SK-N-SH (cell line): Measurements from ENCODE around the gene GGCT. TPM values are rescaled to one million over a fixed set of nuclear protein-coding genes. Genes with fewer than 3 reads are reported as not detected.
"Not testable (repeated sequence)": the region's sequence is repeated elsewhere in the genome, so short reads cannot be mapped to it uniquely, and the experiment has no call there.

Source experiments
- CTCF ChIA-PET: fragments of 300-600, 350-600 bp; formaldehyde crosslinking; extraction: SDS; loops from one replicate; lab custom pipeline; 2021; lab: Yijun Ruan, JAX
- POLR2A ChIA-PET: fragments of 350-600 bp; sonication (Branson Sonifier 250); formaldehyde crosslinking; extraction: SDS; loops from one replicate; lab custom pipeline; 2020; ENCODE audit warnings: antibody characterized with exemption, inconsistent platforms; lab: Yijun Ruan, JAX
- DNase-seq: peaks from one replicate; pipeline ENCODE4 v3.0.0; 2012
- H2AFZ ChIP-seq: fragments of 200-600 bp; sonication (generic); 2 replicates; pipeline ENCODE4 v1.8.1; 2016; ENCODE audit warnings: antibody characterized with exemption, mild to moderate bottlenecking, low read depth
- H3F3A ChIP-seq: fragments of 200-600 bp; sonication (generic); replicated peaks from 2 replicates; pipeline ENCODE3; 2016; ENCODE audit warnings: antibody characterized with exemption, mild to moderate bottlenecking; ENCODE audit not compliant: insufficient read depth
- H3K27ac ChIP-seq, 2 experiments: fragments of 200-500 bp in 1 of 2; fragments of 200-600 bp in 1 of 2; sonication (Bioruptor generic) in 1 of 2; sonication (generic), shearing (Covaris generic) in 1 of 2; 2 replicates each; pipeline versions ENCODE4 v1.5.1 to v1.6.1; 2014 to 2016; ENCODE audit warnings: low read depth in 2 of 2, inconsistent platforms in 1 of 2, low read length in 1 of 2, mild to moderate bottlenecking in 1 of 2, mixed read lengths in 1 of 2
- H3K27me3 ChIP-seq: fragments of 200-600 bp; sonication (generic), shearing (Covaris generic); 2 replicates; pipeline ENCODE4 v1.6.1; 2016; ENCODE audit warnings: mixed run types; ENCODE audit not compliant: insufficient read depth
- H3K36me3 ChIP-seq, 2 experiments: fragments of 200-500 bp in 1 of 2; fragments of 200-600 bp in 1 of 2; sonication (Bioruptor generic) in 1 of 2; sonication (generic) in 1 of 2; replicated peaks in 1 of 2; 2 replicates each; pipeline versions ENCODE3 to v1.5.1; 2014 to 2016; ENCODE audit warnings: low read length in 1 of 2, mild to moderate bottlenecking in 1 of 2; ENCODE audit not compliant: insufficient read depth in 2 of 2, control insufficient read depth in 1 of 2
- H3K4me1 ChIP-seq, 2 experiments: fragments of 200-500 bp in 1 of 2; fragments of 200-600 bp in 1 of 2; sonication (Bioruptor generic) in 1 of 2; sonication (generic), shearing (Covaris generic) in 1 of 2; 2 replicates each; pipeline versions ENCODE4 v1.5.1 to v1.6.1; 2014 to 2016; ENCODE audit warnings: low read depth in 1 of 2, low read length in 1 of 2, mixed run types in 1 of 2; ENCODE audit not compliant: insufficient read depth in 2 of 2, control insufficient read depth in 1 of 2
- H3K4me2 ChIP-seq: fragments of 200-600 bp; sonication (generic), shearing (Covaris generic); 2 replicates; pipeline ENCODE4 v1.6.1; 2017; ENCODE audit warnings: mixed run types
- H3K4me3 ChIP-seq, 2 experiments: fragments of 200-500 bp in 1 of 2; fragments of 200-600 bp in 1 of 2; sonication (Bioruptor generic) in 1 of 2; sonication (generic), shearing (Covaris generic) in 1 of 2; 2 replicates each; pipeline versions ENCODE4 v1.5.1 to v1.8.1; 2014 to 2016; ENCODE audit warnings: low read depth in 2 of 2, inconsistent platforms in 1 of 2, low read length in 1 of 2, mild to moderate bottlenecking in 1 of 2, mixed read lengths in 1 of 2, moderate library complexity in 1 of 2
- H3K79me2 ChIP-seq: fragments of 200-600 bp; sonication (generic); 2 replicates; pipeline ENCODE4 v1.8.1; 2017; ENCODE audit warnings: mild to moderate bottlenecking; ENCODE audit not compliant: insufficient read depth
- H3K9ac ChIP-seq: fragments of 200-600 bp; sonication (generic); 2 replicates; pipeline ENCODE4 v1.6.1; 2017; ENCODE audit warnings: mixed run types
- H3K9me2 ChIP-seq: fragments of 200-600 bp; sonication (generic); 2 replicates; pipeline ENCODE4 v1.6.1; 2017; ENCODE audit warnings: mixed run types
- H3K9me3 ChIP-seq: fragments of 200-600 bp; sonication (generic); 2 replicates; pipeline ENCODE4 v1.6.1; 2017; ENCODE audit warnings: mixed run types, mild to moderate bottlenecking, moderate library complexity
- H4K20me1 ChIP-seq: fragments of 200-600 bp; sonication (generic); 2 replicates; pipeline ENCODE4 v1.6.1; 2017; ENCODE audit warnings: mild to moderate bottlenecking, mixed run types; ENCODE audit not compliant: insufficient read depth
- EP300 ChIP-seq, 2 experiments: IDR thresholded peaks; 2 replicates each; pipeline versions ENCODE4 v1.4.0 to v1.6.1; 2012; ENCODE audit warnings: borderline replicate concordance in 1 of 2, low read depth in 1 of 2, low read length in 1 of 2
- FOXJ3 ChIP-seq: sonication (generic); formaldehyde crosslinking; IDR thresholded peaks from 2 replicates; pipeline ENCODE4 v1.5.1; 2020; ENCODE audit warnings: mild to moderate bottlenecking, missing genetic modification reagents
- GATA2 ChIP-seq: sonication (generic); formaldehyde crosslinking; IDR thresholded peaks from 2 replicates; pipeline ENCODE4 v1.5.0; 2020; ENCODE audit warnings: mild to moderate bottlenecking, missing genetic modification reagents
- JUND ChIP-seq: IDR thresholded peaks from 2 replicates; pipeline ENCODE4 v1.4.0; 2012
- MEF2A ChIP-seq: IDR thresholded peaks from 2 replicates; pipeline ENCODE4 v1.4.0; 2012; ENCODE audit warnings: low read depth, borderline replicate concordance
- RCOR1 ChIP-seq: fragments of 150-350 bp; IDR thresholded peaks from 2 replicates; pipeline ENCODE4 v1.6.1; 2017; ENCODE audit warnings: antibody characterized with exemption, low read length
- RXRA ChIP-seq: IDR thresholded peaks from 2 replicates; pipeline ENCODE4 v1.4.0; 2012; ENCODE audit warnings: low read depth, mild to moderate bottlenecking, borderline replicate concordance
- TAF1 ChIP-seq: IDR thresholded peaks from 2 replicates; pipeline ENCODE4 v1.6.1; 2012; ENCODE audit warnings: low read depth, mild to moderate bottlenecking, low read length, moderate library complexity, borderline replicate concordance
- TCF12 ChIP-seq: IDR thresholded peaks from 2 replicates; pipeline ENCODE4 v1.4.0; 2012
- WGBS: methylation state at CpG from one replicate; pipeline ENCODE4 v1.1.6; 2017; ENCODE audit warnings: low lambda C conversion rate; 5-methylcytosine and 5-hydroxymethylcytosine counted together
- polyA plus RNA-seq, 3 experiments: library from polyadenylated mRNA; depleted of rRNA; stranded (reverse); fragments of >200 nt; gene quantifications; 2 replicates each; pipeline ENCODE4 v1.2.3, GENCODE V29; 2012
- TF ChIP-seq, protein P1 (sequence below): IDR thresholded peaks from 2 replicates; pipeline ENCODE4 v1.4.0; 2012; ENCODE audit warnings: low read depth, borderline replicate concordance
- TF ChIP-seq, protein P2 (sequence below): IDR thresholded peaks from 2 replicates; pipeline ENCODE4 v1.4.0; 2012; ENCODE audit warnings: low read depth, borderline replicate concordance

The GGCT gene
- polyA plus RNA-seq, 1 of the 3 experiments (the other 2 are of a cell fraction) = 20.8 TPM

DNA sequence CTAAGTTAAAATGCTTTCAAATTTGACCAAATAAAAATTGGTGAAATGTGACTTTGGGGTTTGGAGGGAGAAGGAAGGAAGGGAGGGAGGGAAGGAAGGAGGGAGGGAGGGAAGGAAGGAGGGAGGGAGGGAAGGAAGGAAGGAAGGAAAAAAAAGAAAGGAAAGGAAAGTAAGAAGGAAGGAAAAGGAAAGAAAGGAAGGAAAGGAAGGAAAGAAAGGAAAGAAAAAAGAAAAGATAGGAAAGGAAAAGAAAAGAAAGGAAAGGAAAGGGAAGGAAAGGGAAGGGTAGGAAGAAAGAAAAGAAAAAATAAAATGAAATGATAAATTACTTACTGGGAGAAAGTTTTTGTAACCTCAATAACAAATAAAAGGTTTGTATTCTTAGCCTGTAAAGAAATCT, 24.1 kb upstream of the GGCT start:
- Histone ChIP-seq H3K27ac (no peak overlapping the region), H2AFZ (no peak overlapping the region), H3K4me2 (no peak overlapping the region), H3K4me1 (no peaks in the 10 kb centered on the region), H3K36me3 (peaks cover 0 to 3% of the 10 kb centered on the region in 2 experiments), H3K9me2 (no peaks in the 10 kb centered on the region), H3K4me3 (no peak overlapping the region), H3K9me3 (no peaks in the 10 kb centered on the region), H3K79me2 (no peaks in the 10 kb centered on the region), H3K27me3 (no peaks in the 10 kb centered on the region), H4K20me1 (no peaks in the 10 kb centered on the region), H3F3A (no peaks in the 10 kb centered on the region), H3K9ac (no peak overlapping the region)
- DNase-seq = no peak
- TF ChIP-seq TAF1 (no peak), RXRA (no peak), RCOR1 (no peak), MEF2A (no peak), TCF12 (no peak), FOXJ3 (CRISPR knock-in tag) (no peak)
- TF ChIP-seq, protein P1, sequence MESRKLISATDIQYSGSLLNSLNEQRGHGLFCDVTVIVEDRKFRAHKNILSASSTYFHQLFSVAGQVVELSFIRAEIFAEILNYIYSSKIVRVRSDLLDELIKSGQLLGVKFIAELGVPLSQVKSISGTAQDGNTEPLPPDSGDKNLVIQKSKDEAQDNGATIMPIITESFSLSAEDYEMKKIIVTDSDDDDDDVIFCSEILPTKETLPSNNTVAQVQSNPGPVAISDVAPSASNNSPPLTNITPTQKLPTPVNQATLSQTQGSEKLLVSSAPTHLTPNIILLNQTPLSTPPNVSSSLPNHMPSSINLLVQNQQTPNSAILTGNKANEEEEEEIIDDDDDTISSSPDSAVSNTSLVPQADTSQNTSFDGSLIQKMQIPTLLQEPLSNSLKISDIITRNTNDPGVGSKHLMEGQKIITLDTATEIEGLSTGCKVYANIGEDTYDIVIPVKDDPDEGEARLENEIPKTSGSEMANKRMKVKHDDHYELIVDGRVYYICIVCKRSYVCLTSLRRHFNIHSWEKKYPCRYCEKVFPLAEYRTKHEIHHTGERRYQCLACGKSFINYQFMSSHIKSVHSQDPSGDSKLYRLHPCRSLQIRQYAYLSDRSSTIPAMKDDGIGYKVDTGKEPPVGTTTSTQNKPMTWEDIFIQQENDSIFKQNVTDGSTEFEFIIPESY = no peak
- ChIA-PET POLR2A (no interaction called here), CTCF (interaction anchor here (1.2 kb wide), 1 partner anchor 21 kb away, joined by 3 read pairs; no protein-coding TSS in a partner anchor)

DNA sequence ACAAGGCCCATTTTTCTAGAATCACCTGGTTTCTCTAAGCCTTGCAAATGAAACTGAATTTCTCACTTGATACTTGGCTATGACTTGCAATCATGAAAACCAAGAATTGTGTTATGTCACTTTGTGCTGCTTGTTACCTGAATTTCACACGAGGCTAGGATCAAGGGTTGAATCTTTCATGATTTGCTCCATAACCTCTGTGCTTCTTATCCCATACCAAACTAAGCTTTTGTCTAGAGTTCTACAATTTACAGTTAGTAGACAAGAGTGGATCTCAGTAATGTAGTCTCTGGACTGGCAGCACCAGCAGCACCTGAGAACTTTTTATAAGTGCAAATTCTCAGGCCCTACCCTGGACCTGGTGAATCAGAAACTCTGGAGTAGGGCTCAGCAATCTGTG, 22.7 kb upstream of the GGCT start:
- POLR2A ChIA-PET, H3K4me2 ChIP-seq, H3K27ac ChIP-seq, H3F3A ChIP-seq, H3K9me2 ChIP-seq, H3K9ac ChIP-seq, H3K36me3 ChIP-seq, H4K20me1 ChIP-seq, H3K4me3 ChIP-seq, H2AFZ ChIP-seq, H3K79me2 ChIP-seq, DNase-seq, H3K27me3 ChIP-seq, H3K9me3 ChIP-seq, H3K4me1 ChIP-seq: not testable (repeated sequence)
- WGBS = 33% methylated on average over 1 of the region's 1 CpG
- CTCF ChIA-PET = interaction anchor here (0.7 to 1.6 kb wide), 3 partner anchors 17 to 214 kb away, joined by 3 to 7 read pairs (median 3); no protein-coding TSS in a partner anchor

DNA sequence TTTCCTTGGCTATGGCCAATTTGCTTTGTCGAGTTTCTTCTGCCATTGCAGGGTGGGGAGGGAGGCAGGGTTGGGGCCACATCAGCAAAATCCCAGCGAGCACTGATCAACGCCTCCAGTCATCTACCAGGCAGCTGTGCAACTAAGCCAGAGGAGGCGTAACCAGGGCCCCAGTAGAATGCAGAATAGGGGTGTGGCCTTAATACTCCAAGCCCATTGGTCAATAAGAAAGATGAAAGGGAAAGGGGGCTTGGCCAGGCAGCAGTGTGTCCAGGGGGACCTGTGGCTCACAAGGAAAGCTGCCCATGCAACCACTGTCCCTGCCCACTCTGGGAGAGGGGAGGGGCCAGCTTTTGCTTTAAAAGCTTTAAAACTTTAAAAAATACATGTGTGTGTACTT, 21.5 kb upstream of the GGCT start:
- ChIA-PET POLR2A (no interaction called here), CTCF (interaction anchor here (1.6 kb wide), 1 partner anchor 16 kb away, joined by 7 read pairs; no protein-coding TSS in a partner anchor)
- no peaks in the 10 kb centered on the region for H3F3A ChIP-seq
- no peaks in the 10 kb centered on the region for H3K27me3 ChIP-seq
- no peak overlapping the region for H3K9ac ChIP-seq
- no peaks in the 10 kb centered on the region; a peak in 1 of 4 replicates for H3K4me1 ChIP-seq
- H4K20me1 ChIP-seq = no peaks in the 10 kb centered on the region
- H3K9me2 ChIP-seq = no peaks in the 10 kb centered on the region
- TF ChIP-seq JUND = no peak
- no peak for TF ChIP-seq EP300 (IDR thresholded peaks at IDR 0.05; ENCODE audit: borderline replicate concordance in 1 of 2, low read depth in 1 of 2, low read length in 1 of 2)
- TF ChIP-seq GATA2 (CRISPR knock-in tag) = no peak
- TF ChIP-seq, protein P2, sequence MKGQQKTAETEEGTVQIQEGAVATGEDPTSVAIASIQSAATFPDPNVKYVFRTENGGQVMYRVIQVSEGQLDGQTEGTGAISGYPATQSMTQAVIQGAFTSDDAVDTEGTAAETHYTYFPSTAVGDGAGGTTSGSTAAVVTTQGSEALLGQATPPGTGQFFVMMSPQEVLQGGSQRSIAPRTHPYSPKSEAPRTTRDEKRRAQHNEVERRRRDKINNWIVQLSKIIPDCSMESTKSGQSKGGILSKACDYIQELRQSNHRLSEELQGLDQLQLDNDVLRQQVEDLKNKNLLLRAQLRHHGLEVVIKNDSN = no peak
- no peak for TF ChIP-seq RCOR1
- no peak for TF ChIP-seq TAF1
- H3K4me2 ChIP-seq = no peak overlapping the region
- H3K4me3 ChIP-seq = no peak overlapping the region
- H3K79me2 ChIP-seq = no peaks in the 10 kb centered on the region
- 93% methylated on average over 4 of the region's 4 CpGs for WGBS
- H2AFZ ChIP-seq = no peak overlapping the region
- no peak overlapping the region for H3K27ac ChIP-seq
- DNase-seq = no peak
- no peaks in the 10 kb centered on the region for H3K9me3 ChIP-seq
- H3K36me3 ChIP-seq = peaks cover 0 to 3% of the 10 kb centered on the region in 2 experiments
